Keratinocyte (primary cell): Measurements from ENCODE around the gene CISTR. TPM values are rescaled to one million over a fixed set of nuclear protein-coding genes. Genes with fewer than 3 reads are reported as not detected.

Source experiments
- DNase-seq: peaks from one replicate; pipeline ENCODE4 v3.0.0-alpha.2; 2011; ENCODE audit warnings: low read depth, missing footprints, low spot score
- FAIRE-seq: peaks from 2 replicates; lab custom pipeline; 2011; peaks lifted over from hg19 to GRCh38; lab: Jason Lieb, UNC
- H2AFZ ChIP-seq: 2 replicates; pipeline ENCODE4 v1.6.0; 2012; ENCODE audit warnings: low read length, control low read depth, inconsistent platforms; ENCODE audit not compliant: control insufficient read depth
- H3K27ac ChIP-seq: 2 replicates; pipeline ENCODE4 v1.5.1; 2011; ENCODE audit warnings: low read length; ENCODE audit not compliant: control insufficient read depth, insufficient read depth
- H3K27me3 ChIP-seq: 3 replicates; pipeline ENCODE4 v1.6.0; 2011; ENCODE audit warnings: low read length; ENCODE audit not compliant: control insufficient read depth, insufficient read depth; ENCODE audit errors: extremely low read depth
- H3K36me3 ChIP-seq, 2 experiments: 2 replicates in 1 of 2; 3 replicates in 1 of 2; pipeline ENCODE4 v1.5.1; 2011; ENCODE audit warnings: low read length in 2 of 2, mild to moderate bottlenecking in 1 of 2; ENCODE audit not compliant: control insufficient read depth in 2 of 2, insufficient read depth in 2 of 2; ENCODE audit errors: extremely low read depth in 1 of 2
- H3K4me1 ChIP-seq: 3 replicates; pipeline ENCODE4 v1.5.1; 2011; ENCODE audit warnings: low read length; ENCODE audit not compliant: control insufficient read depth, insufficient read depth; ENCODE audit errors: extremely low read depth
- H3K4me2 ChIP-seq: 3 replicates; pipeline ENCODE4 v1.6.0; 2011; ENCODE audit warnings: low read depth, low read length; ENCODE audit not compliant: control insufficient read depth, insufficient read depth; ENCODE audit errors: extremely low read depth
- H3K4me3 ChIP-seq, 3 experiments: fragments of 200-600 bp in 1 of 3; sonication (generic) in 1 of 3; 2 replicates in 2 of 3; 3 replicates in 1 of 3; pipeline ENCODE4 v1.5.1; 2011 to 2016; ENCODE audit warnings: low read length in 3 of 3, mild to moderate bottlenecking in 3 of 3, control low read depth in 2 of 3, inconsistent platforms in 1 of 3, low read depth in 1 of 3, mixed read lengths in 1 of 3, mixed run types in 1 of 3, moderate library complexity in 1 of 3; ENCODE audit not compliant: control insufficient read depth in 2 of 3, insufficient read depth in 2 of 3; ENCODE audit errors: extremely low read depth in 1 of 3
- H3K79me2 ChIP-seq: 2 replicates; pipeline ENCODE4 v1.6.0; 2012; ENCODE audit warnings: low read length; ENCODE audit not compliant: control insufficient read depth, insufficient read depth
- H3K9ac ChIP-seq: 3 replicates; pipeline ENCODE4 v1.6.0; 2011; ENCODE audit warnings: low read length; ENCODE audit not compliant: control insufficient read depth, insufficient read depth; ENCODE audit errors: extremely low read depth
- H3K9me1 ChIP-seq: 3 replicates; pipeline ENCODE4 v1.6.0; 2011; ENCODE audit warnings: low read length; ENCODE audit not compliant: control insufficient read depth, insufficient read depth; ENCODE audit errors: extremely low read depth
- H3K9me3 ChIP-seq: 2 replicates; pipeline ENCODE4 v1.5.1; 2012; ENCODE audit warnings: low read depth, low read length; ENCODE audit not compliant: control insufficient read depth
- H4K20me1 ChIP-seq: 3 replicates; pipeline ENCODE4 v1.6.0; 2011; ENCODE audit warnings: low read length; ENCODE audit not compliant: control insufficient read depth, insufficient read depth; ENCODE audit errors: extremely low read depth
- CTCF ChIP-seq, 3 experiments: IDR thresholded peaks in 1 of 3; conservative IDR thresholded peaks in 1 of 3; optimal IDR thresholded peaks in 1 of 3; 2 replicates in 2 of 3; 3 replicates in 1 of 3; pipeline versions ENCODE3 to v1.5.1; 2011; ENCODE audit warnings: low read length in 3 of 3, mild to moderate bottlenecking in 3 of 3, moderate library complexity in 2 of 3, control low read depth in 1 of 3, inconsistent platforms in 1 of 3; ENCODE audit not compliant: insufficient read depth in 2 of 3; ENCODE audit errors: extremely low read depth in 1 of 3
- EZH2 ChIP-seq: IDR thresholded peaks from one replicate; pipeline ENCODE4 v1.6.1; 2012; ENCODE audit warnings: inconsistent platforms, mild to moderate bottlenecking, low read length, moderate library complexity
- dilution Hi-C: fragments of 300-500 bp; cut with MboI; formaldehyde crosslinking; loops from one replicate; pipeline ENCODE4 v1.7.0; 2020; ENCODE audit warnings: low sequenced_read_pairs; ENCODE audit not compliant: extremely low pct_ligation_motif_present
- polyA plus RNA-seq, 5 experiments: library from polyadenylated mRNA; depleted of rRNA in 3 of 5; stranded (reverse) in 3 of 5; stranded (forward) in 1 of 5; unstranded in 1 of 5; fragments of >200 nt; gene quantifications; 1 replicate in 1 of 5; 2 replicates in 3 of 5; 3 replicates in 1 of 5; pipeline versions ENCODE4 v1.2.1 to v1.2.3, GENCODE V29; 2011 to 2012; ENCODE audit warnings: missing spikeins in 2 of 5, low read depth in 1 of 5, low replicate concordance in 1 of 5

CISTR gene
- polyA plus RNA-seq, 1 donor (not counting 4 experiments of a cell fraction or from before 2014, with no cell fraction given) = not detected

- Histone ChIP-seq H3K4me2 (peak overlapping the region; percentile 72), H3K27ac (no peak overlapping the region), H3K4me1 (peaks cover 10% of the 10 kb centered on the region), H3K9me3 (no peaks in the 10 kb centered on the region), H3K9me1 (no peaks in the 10 kb centered on the region), H3K36me3 (no peaks in the 10 kb centered on the region), H3K4me3 (peak overlapping the region in 1 of 3 experiments; percentile 14), H3K9ac (no peak overlapping the region), H3K79me2 (no peaks in the 10 kb centered on the region), H3K27me3 (peaks cover 45% of the 10 kb centered on the region), H2AFZ (peak overlapping the region; percentile 56), H4K20me1 (no peaks in the 10 kb centered on the region)
- dilution Hi-C loops = loop anchor here (25.0 kb wide), 1 partner anchor 181 kb away; the partner anchor contains the start of gene HOXC13
- DNase-seq (no peak), FAIRE-seq (no peak)
- TF ChIP-seq EZH2 = no peak
- TF ChIP-seq CTCF (optimal IDR thresholded peaks at IDR 0.05 in 1 of 3, IDR thresholded peaks at IDR 0.05 in 1 of 3, conservative IDR thresholded peaks at IDR 0.05 in 1 of 3; ENCODE audit: extremely low read depth in 1 of 3, insufficient read depth in 2 of 3, low read length in 3 of 3) = no peak
Observed at GRCh38 chr12:53756300-53757100, 4.7 kb upstream of the CISTR start.

- H4K20me1 ChIP-seq = no peaks in the 10 kb centered on the region
- H3K27me3 ChIP-seq = peaks cover 52% of the 10 kb centered on the region
- no peak for FAIRE-seq
Observed at GRCh38 chr12:53755893-53756292, 4.1 kb upstream of the CISTR start.

More at GRCh38 chr12:53755893-53756292, 4.1 kb upstream of the CISTR start:
- H3K4me1 ChIP-seq = peaks cover 5% of the 10 kb centered on the region
- dilution Hi-C loops = loop anchor here (25.0 kb wide), 1 partner anchor 181 kb away; the partner anchor contains the start of gene HOXC13
- no peak overlapping the region for H3K9ac ChIP-seq
- H3K4me3 ChIP-seq = no peak overlapping the region
- H3K9me1 ChIP-seq = no peaks in the 10 kb centered on the region
- TF ChIP-seq EZH2 (no peak), CTCF (optimal IDR thresholded peaks at IDR 0.05 in 1 of 3, IDR thresholded peaks at IDR 0.05 in 1 of 3, conservative IDR thresholded peaks at IDR 0.05 in 1 of 3; ENCODE audit: extremely low read depth in 1 of 3, insufficient read depth in 2 of 3, low read length in 3 of 3) (no peak)
- H3K9me3 ChIP-seq = no peaks in the 10 kb centered on the region
- H2AFZ ChIP-seq = no peak overlapping the region
- H3K36me3 ChIP-seq = no peaks in the 10 kb centered on the region
- DNase-seq = no peak
- H3K27ac ChIP-seq = no peak overlapping the region
- H3K79me2 ChIP-seq = no peaks in the 10 kb centered on the region
- H3K4me2 ChIP-seq = no peak overlapping the region
